Measurements from ENCODE around the gene ZNF200. TPM values are rescaled to one million over a fixed set of nuclear protein-coding genes. Genes with fewer than 3 reads are reported as not detected.

ZNF200 gene
- total and polyA plus RNA-seq, 2 donors (not counting 3 experiments of a cell fraction or from before 2014, with no cell fraction given), result 2.8 to 10.0 TPM

- CTCF ChIA-PET, result no interaction called here
- no peaks in the 10 kb centered on the region for H3K27me3 ChIP-seq (ENCODE audit: control insufficient read depth in 2 of 2, insufficient read depth in 2 of 2, low read length in 2 of 2)
- intact Hi-C loops (cut with micrococcal nuclease) (no loop called here), dilution Hi-C loops (cut with MboI; ENCODE audit: extremely low pct_ligation_motif_present, low sequenced_read_pairs) (no loop called here)
- POLR2A ChIA-PET, result no interaction called here
- H3K4me2 ChIP-seq (ENCODE audit: insufficient read depth, low read length), result no peak overlapping the region
- H3K9me3 ChIP-seq (replicated peaks; ENCODE audit: control insufficient read depth, insufficient read depth, low read length), result no peaks in the 10 kb centered on the region
- DNase-seq (ENCODE audit: low read depth, low spot score), result no peak
- FAIRE-seq, result no peak
- no peak overlapping the region for H3K27ac ChIP-seq (ENCODE audit: insufficient read depth, low read depth, low read length)
- H3K9me1 ChIP-seq (replicated peaks; ENCODE audit: control insufficient read depth, extremely low read depth, insufficient read depth, low read length), result no peaks in the 10 kb centered on the region
- no peaks in the 10 kb centered on the region for H4K20me1 ChIP-seq (replicated peaks; ENCODE audit: control insufficient read depth, extremely low read depth, insufficient read depth, low read length)
- H3K79me2 ChIP-seq (ENCODE audit: control insufficient read depth, insufficient read depth, low read length), result no peaks in the 10 kb centered on the region
- H3K36me3 ChIP-seq (ENCODE audit: control insufficient read depth in 2 of 2, extremely low read depth in 1 of 2, insufficient read depth in 2 of 2, low read length in 2 of 2), result no peaks in the 10 kb centered on the region
- no peak overlapping the region for H2AFZ ChIP-seq (ENCODE audit: low read depth, low read length)
- BruUV-seq (replicated peaks), result no TSS peak
- no peak for TF ChIP-seq FOS (IDR thresholded peaks at IDR 0.05; ENCODE audit: borderline replicate concordance, insufficient read depth, low read length)
- no peak for TF ChIP-seq GATA2 (IDR thresholded peaks at IDR 0.05; ENCODE audit: insufficient read depth, insufficient read length, low read depth, low read length)
- TF ChIP-seq JUN (IDR thresholded peaks at IDR 0.05; ENCODE audit: borderline replicate concordance, insufficient read depth, insufficient read length, low read depth), result no peak
- no peak for TF ChIP-seq MYC (IDR thresholded peaks at IDR 0.05; ENCODE audit: low read depth, low read length)
- TF ChIP-seq MAX (IDR thresholded peaks at IDR 0.05; ENCODE audit: insufficient read depth, insufficient read length), result no peak
- TF ChIP-seq POLR2A (IDR thresholded peaks at IDR 0.05; ENCODE audit: low read depth, low read length), result no peak
- TF ChIP-seq CTCF (IDR thresholded peaks at IDR 0.05; ENCODE audit: extremely low read depth in 1 of 2, insufficient read depth in 1 of 2, low read depth in 1 of 2, low read length in 2 of 2), result no peak
- TF ChIP-seq EZH2 (IDR thresholded peaks at IDR 0.05; ENCODE audit: borderline replicate concordance, low read depth, low read length, severe bottlenecking), result no peak
- no peak for TF ChIP-seq POLR2AphosphoS5 (IDR thresholded peaks at IDR 0.05; ENCODE audit: insufficient read depth, low read depth, low read length)
- H3K4me3 ChIP-seq (replicated peaks in 1 of 3; ENCODE audit: insufficient read depth in 1 of 3, low read depth in 1 of 3, low read length in 3 of 3), result no peak overlapping the region
- H3K4me1 ChIP-seq (ENCODE audit: control insufficient read depth, extremely low read depth, insufficient read depth, low read length), result no peaks in the 10 kb centered on the region
- no peak overlapping the region for H3K9ac ChIP-seq (replicated peaks; ENCODE audit: extremely low read depth, insufficient read depth, low read length)
These were observed 11.9 kb upstream of the ZNF200 start for GRCh38 chr16:3246876-3247275.

Data from endothelial cell of umbilical vein (primary cell).